Neural cell (in vitro differentiated cells): Measurements from ENCODE around the gene ACTN1. TPM values are rescaled to one million over a fixed set of nuclear protein-coding genes. Genes with fewer than 3 reads are reported as not detected.

Experiments used
- H2AFZ ChIP-seq: fragments of 200-600, 300-800 bp; sonication (generic), shearing (Covaris generic); 2 replicates; pipeline ENCODE4 v1.6.0; 2014; ENCODE audit warnings: low read depth, mild to moderate bottlenecking, antibody characterized with exemption, low read length, moderate library complexity
- H3F3A ChIP-seq: fragments of 200-600 bp; shearing (Covaris generic); 2 replicates; pipeline ENCODE4 v1.6.1; 2016; ENCODE audit warnings: mild to moderate bottlenecking, moderate library complexity, mixed read lengths, antibody characterized with exemption, low read length; ENCODE audit not compliant: insufficient read depth, poor library complexity, severe bottlenecking
- H3K27ac ChIP-seq: fragments of 200-600, 300-800 bp; sonication (generic), shearing (Covaris generic); 2 replicates; pipeline ENCODE4 v1.5.1; 2014; ENCODE audit warnings: mild to moderate bottlenecking, low read length, moderate library complexity
- H3K27me3 ChIP-seq: fragments of 300-800, 200-600 bp; sonication (generic), shearing (Covaris generic); 2 replicates; pipeline ENCODE4 v1.6.0; 2014; ENCODE audit warnings: mild to moderate bottlenecking, low read depth, low read length, moderate library complexity; ENCODE audit not compliant: insufficient read depth
- H3K36me3 ChIP-seq: fragments of 300-800, 200-600 bp; sonication (generic), shearing (Covaris generic); 2 replicates; pipeline ENCODE4 v1.5.1; 2014; ENCODE audit warnings: mild to moderate bottlenecking, antibody characterized with exemption, low read length, moderate library complexity; ENCODE audit not compliant: insufficient read depth
- H3K4me2 ChIP-seq: fragments of 300-800, 200-600 bp; sonication (generic), shearing (Covaris generic); 2 replicates; pipeline ENCODE4 v1.6.0; 2014; ENCODE audit warnings: mild to moderate bottlenecking, low read length
- H3K4me3 ChIP-seq: fragments of 300-800, 200-600 bp; sonication (generic), shearing (Covaris generic); 2 replicates; pipeline ENCODE4 v1.5.1; 2014; ENCODE audit warnings: mild to moderate bottlenecking, low read length, moderate library complexity
- H3K79me2 ChIP-seq: fragments of 200-600 bp; shearing (Covaris generic); replicated peaks from 2 replicates; pipeline ENCODE4 v1.6.0; 2014; ENCODE audit warnings: mild to moderate bottlenecking, low read length, moderate library complexity; ENCODE audit not compliant: insufficient read depth
- H3K9ac ChIP-seq: fragments of 300-800, 200-600 bp; sonication (generic), shearing (Covaris generic); 2 replicates; pipeline ENCODE4 v1.6.1; 2016; ENCODE audit warnings: mild to moderate bottlenecking, low read length, mixed read lengths
- H3K9me2 ChIP-seq: fragments of 200-600 bp; shearing (Covaris generic); 2 replicates; pipeline ENCODE4 v1.6.1; 2016; ENCODE audit warnings: mild to moderate bottlenecking, low read length, mixed read lengths; ENCODE audit not compliant: insufficient read depth
- H3K9me3 ChIP-seq: fragments of 200-600, 300-800 bp; sonication (generic), shearing (Covaris generic); 2 replicates; pipeline ENCODE4 v1.6.1; 2016; ENCODE audit warnings: mild to moderate bottlenecking, mixed run types, low read length, moderate library complexity, mixed read lengths
- H4K20me1 ChIP-seq: fragments of 200-600 bp; shearing (Covaris generic); 2 replicates; pipeline ENCODE4 v1.6.1; 2016; ENCODE audit warnings: mild to moderate bottlenecking, mixed run types; ENCODE audit not compliant: insufficient read depth
- CTCF ChIP-seq: fragments of 450-650 bp; IDR thresholded peaks from 2 replicates; pipeline ENCODE4 v1.5.1; 2014; ENCODE audit warnings: antibody characterized with exemption, mild to moderate bottlenecking, moderate library complexity; ENCODE audit not compliant: poor library complexity, severe bottlenecking
- EP300 ChIP-seq: fragments of 450-650 bp; conservative IDR thresholded peaks from 2 replicates; pipeline ENCODE4 v1.6.1; 2014; ENCODE audit warnings: antibody characterized with exemption, mild to moderate bottlenecking, moderate library complexity; ENCODE audit not compliant: poor library complexity, severe bottlenecking
- EZH2 ChIP-seq: fragments of 200-600, 300-800 bp; shearing (Covaris generic), sonication (generic); IDR thresholded peaks from 2 replicates; pipeline ENCODE4 v1.6.1; 2014; ENCODE audit warnings: antibody characterized with exemption, low read length, borderline replicate concordance, mild to moderate bottlenecking; ENCODE audit not compliant: insufficient read depth, poor library complexity, severe bottlenecking
- MXI1 ChIP-seq: fragments of 450-650 bp; conservative IDR thresholded peaks from 2 replicates; pipeline ENCODE4 v1.6.1; 2014; ENCODE audit warnings: antibody characterized with exemption, mild to moderate bottlenecking; ENCODE audit not compliant: poor library complexity, severe bottlenecking
- POLR2AphosphoS5 ChIP-seq: IDR thresholded peaks from 2 replicates; pipeline ENCODE4 v1.6.1; 2012
- RAD21 ChIP-seq: fragments of 450-650 bp; conservative IDR thresholded peaks from 2 replicates; pipeline ENCODE4 v1.6.1; 2014; ENCODE audit warnings: antibody characterized with exemption, mild to moderate bottlenecking, moderate library complexity
- REST ChIP-seq: IDR thresholded peaks from 2 replicates; pipeline ENCODE4 v1.6.1; 2012; ENCODE audit warnings: borderline replicate concordance
- SMC3 ChIP-seq: fragments of 450-650 bp; conservative IDR thresholded peaks from 2 replicates; pipeline ENCODE4 v1.6.1; 2014; ENCODE audit warnings: antibody characterized with exemption, mild to moderate bottlenecking, moderate library complexity; ENCODE audit not compliant: poor library complexity
- TAF1 ChIP-seq: IDR thresholded peaks from 2 replicates; pipeline ENCODE4 v1.6.1; 2012; ENCODE audit warnings: low read depth
- polyA plus RNA-seq: library from polyadenylated mRNA; depleted of rRNA; stranded (reverse); fragments of >200 nt; gene quantifications from 2 replicates; pipeline ENCODE4 v1.2.3, GENCODE V29; 2014

Gene ACTN1
- polyA plus RNA-seq, 1 donor from 2014 or later: 10.8 TPM

DNA sequence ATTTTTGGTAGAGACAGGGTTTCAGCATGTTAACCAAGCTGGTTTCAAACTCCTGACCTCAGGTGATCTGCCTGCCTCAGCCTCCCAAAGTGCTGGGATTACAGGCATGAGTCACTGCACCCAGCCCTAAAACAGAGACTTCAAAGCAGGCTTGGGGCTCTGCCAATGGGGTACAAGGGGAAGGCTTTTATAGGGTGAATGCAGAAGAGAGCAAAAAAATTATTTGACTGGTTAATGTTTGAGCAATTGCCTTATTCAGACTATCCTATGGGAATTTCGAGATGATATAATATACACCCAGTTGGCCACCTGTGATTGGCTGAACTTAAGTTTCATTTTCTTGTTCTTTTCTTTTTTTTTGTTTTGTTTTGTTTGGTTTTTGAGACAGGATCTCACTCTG is 31.5 kb upstream of the ACTN1 start:
- Histone ChIP-seq H3K27ac (no peak overlapping the region), H3K4me2 (no peak overlapping the region), H3K9me3 (no peaks in the 10 kb centered on the region), H2AFZ (no peak overlapping the region), H3F3A (no peaks in the 10 kb centered on the region), H3K36me3 (no peaks in the 10 kb centered on the region), H3K4me3 (no peak overlapping the region), H3K79me2 (no peaks in the 10 kb centered on the region), H3K27me3 (no peaks in the 10 kb centered on the region), H4K20me1 (no peaks in the 10 kb centered on the region), H3K9me2 (no peaks in the 10 kb centered on the region), H3K9ac (no peak overlapping the region)
- TF ChIP-seq EZH2 (no peak), CTCF (no peak), SMC3 (no peak), REST (no peak), RAD21 (no peak), EP300 (no peak), MXI1 (no peak), TAF1 (no peak)

- Histone ChIP-seq H3K79me2 (no peaks in the 10 kb centered on the region), H3K4me2 (no peak overlapping the region), H4K20me1 (no peaks in the 10 kb centered on the region), H3K4me3 (no peak overlapping the region), H3K9ac (no peak overlapping the region), H3K27me3 (no peaks in the 10 kb centered on the region), H3K36me3 (no peaks in the 10 kb centered on the region), H3K9me2 (no peaks in the 10 kb centered on the region), H3F3A (no peaks in the 10 kb centered on the region), H2AFZ (no peak overlapping the region), H3K27ac (no peak overlapping the region), H3K9me3 (no peaks in the 10 kb centered on the region)
- TF ChIP-seq EZH2 (no peak), RAD21 (no peak), REST (no peak), MXI1 (no peak), SMC3 (no peak), POLR2AphosphoS5 (no peak), TAF1 (no peak), EP300 (no peak), CTCF (no peak)
Measured at GRCh38 chr14:69008421-69008884, 29.4 kb upstream of the ACTN1 start.
